ENCODE measurements around the gene NPAT. TPM values are rescaled to one million over a fixed set of nuclear protein-coding genes. Genes with fewer than 3 reads are reported as not detected.
A peak's percentile ranks its signal among the peaks of the same experiment; 100 is the strongest.

Gene NPAT
- total and polyA plus RNA-seq, 10 of the 15 experiments (the other 5 are each of a cell fraction or from before 2014, with no cell fraction given): 7.5 to 32.8 (median 20.1) TPM

DNA sequence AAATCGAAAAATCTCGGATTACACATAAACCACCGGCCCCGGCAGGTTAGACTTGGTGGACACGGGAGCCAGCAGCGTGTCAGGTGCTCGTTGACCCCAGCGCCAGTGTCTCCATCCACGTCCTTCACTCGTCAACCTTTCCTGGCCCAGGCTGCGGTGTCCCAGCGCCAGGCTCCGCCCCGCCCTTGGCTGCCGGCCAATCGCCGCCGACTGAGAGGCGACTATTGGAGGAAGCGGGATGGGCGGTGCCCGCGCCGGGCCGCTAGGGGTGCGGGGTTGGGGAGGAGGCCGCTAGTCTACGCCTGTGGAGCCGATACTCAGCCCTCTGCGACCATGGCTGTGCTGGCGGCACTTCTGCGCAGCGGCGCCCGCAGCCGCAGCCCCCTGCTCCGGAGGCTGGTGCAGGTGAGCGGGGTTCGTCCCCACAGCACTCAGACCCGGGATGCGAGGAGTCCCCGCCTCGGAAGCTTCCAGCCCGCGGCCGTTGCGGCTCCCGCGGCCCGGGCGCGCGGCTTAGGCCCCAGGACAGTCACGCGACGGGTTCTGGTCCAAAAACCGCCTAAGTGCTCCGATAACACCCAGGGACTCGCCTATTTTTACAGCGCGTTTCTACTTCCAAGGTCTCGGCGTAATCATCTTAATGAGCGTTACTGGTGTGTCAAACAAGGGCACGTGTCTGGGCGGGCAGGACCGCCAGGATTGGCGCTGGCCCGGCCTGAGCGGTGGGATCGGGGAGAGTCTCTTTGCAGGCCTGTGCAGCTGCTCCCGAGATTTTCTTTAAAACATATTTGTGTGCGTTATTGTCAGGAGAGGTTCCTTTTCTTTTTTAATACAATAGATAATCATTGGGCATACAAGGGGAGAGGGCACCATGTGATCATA, 100.9 kb downstream of the NPAT start, which contains the start of gene ACAT1 (continued):
- TF ChIP-seq CUX1 (IDR thresholded peaks at IDR 0.05; ENCODE audit: insufficient replicate concordance, low read depth, low read length) (no peak), ETV6 (conservative IDR thresholded peaks at IDR 0.05 in 1 of 2, IDR thresholded peaks at IDR 0.05 in 1 of 2; ENCODE audit: borderline replicate concordance in 1 of 2, low read depth in 1 of 2) (no peak), ZZZ3 (IDR thresholded peaks at IDR 0.05; ENCODE audit: control insufficient read depth, insufficient read length, low read depth) (no peak), SIN3A (IDR thresholded peaks at IDR 0.05; ENCODE audit: low read depth, low read length) (no peak; the same call in 1 of the 2 replicates), REST (IDR thresholded peaks at IDR 0.05; ENCODE audit: low read depth, low read length) (no peak), RFX5 (IDR thresholded peaks at IDR 0.05; ENCODE audit: low read depth, low read length) (no peak), BCLAF1 (IDR thresholded peaks at IDR 0.05) (no peak)
- TF ChIP-seq, protein P1, sequence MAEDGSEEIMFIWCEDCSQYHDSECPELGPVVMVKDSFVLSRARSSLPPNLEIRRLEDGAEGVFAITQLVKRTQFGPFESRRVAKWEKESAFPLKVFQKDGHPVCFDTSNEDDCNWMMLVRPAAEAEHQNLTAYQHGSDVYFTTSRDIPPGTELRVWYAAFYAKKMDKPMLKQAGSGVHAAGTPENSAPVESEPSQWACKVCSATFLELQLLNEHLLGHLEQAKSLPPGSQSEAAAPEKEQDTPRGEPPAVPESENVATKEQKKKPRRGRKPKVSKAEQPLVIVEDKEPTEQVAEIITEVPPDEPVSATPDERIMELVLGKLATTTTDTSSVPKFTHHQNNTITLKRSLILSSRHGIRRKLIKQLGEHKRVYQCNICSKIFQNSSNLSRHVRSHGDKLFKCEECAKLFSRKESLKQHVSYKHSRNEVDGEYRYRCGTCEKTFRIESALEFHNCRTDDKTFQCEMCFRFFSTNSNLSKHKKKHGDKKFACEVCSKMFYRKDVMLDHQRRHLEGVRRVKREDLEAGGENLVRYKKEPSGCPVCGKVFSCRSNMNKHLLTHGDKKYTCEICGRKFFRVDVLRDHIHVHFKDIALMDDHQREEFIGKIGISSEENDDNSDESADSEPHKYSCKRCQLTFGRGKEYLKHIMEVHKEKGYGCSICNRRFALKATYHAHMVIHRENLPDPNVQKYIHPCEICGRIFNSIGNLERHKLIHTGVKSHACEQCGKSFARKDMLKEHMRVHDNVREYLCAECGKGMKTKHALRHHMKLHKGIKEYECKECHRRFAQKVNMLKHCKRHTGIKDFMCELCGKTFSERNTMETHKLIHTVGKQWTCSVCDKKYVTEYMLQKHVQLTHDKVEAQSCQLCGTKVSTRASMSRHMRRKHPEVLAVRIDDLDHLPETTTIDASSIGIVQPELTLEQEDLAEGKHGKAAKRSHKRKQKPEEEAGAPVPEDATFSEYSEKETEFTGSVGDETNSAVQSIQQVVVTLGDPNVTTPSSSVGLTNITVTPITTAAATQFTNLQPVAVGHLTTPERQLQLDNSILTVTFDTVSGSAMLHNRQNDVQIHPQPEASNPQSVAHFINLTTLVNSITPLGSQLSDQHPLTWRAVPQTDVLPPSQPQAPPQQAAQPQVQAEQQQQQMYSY (CRISPR knock-in tag; IDR thresholded peaks at IDR 0.05): no peak
- TF ChIP-seq, protein P2, sequence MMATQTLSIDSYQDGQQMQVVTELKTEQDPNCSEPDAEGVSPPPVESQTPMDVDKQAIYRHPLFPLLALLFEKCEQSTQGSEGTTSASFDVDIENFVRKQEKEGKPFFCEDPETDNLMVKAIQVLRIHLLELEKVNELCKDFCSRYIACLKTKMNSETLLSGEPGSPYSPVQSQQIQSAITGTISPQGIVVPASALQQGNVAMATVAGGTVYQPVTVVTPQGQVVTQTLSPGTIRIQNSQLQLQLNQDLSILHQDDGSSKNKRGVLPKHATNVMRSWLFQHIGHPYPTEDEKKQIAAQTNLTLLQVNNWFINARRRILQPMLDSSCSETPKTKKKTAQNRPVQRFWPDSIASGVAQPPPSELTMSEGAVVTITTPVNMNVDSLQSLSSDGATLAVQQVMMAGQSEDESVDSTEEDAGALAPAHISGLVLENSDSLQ (IDR thresholded peaks at IDR 0.05): peak; percentile 55; the same call in 1 of the 2 replicates
